Stimulated activated CD8-positive, alpha-beta memory T cell treated with anti-CD3 and anti-CD28 coated beads, Interleukin-12 subunit alpha, Interleukin-12 subunit beta, amount 100 ng/mL, for 24 hours (primary cell): ENCODE measurements around the gene UBE2O.

Source experiments
- DNase-seq: peaks from one replicate; pipeline ENCODE4 v3.0.0-alpha.2; 2020; ENCODE audit errors: extremely low read depth

The UBE2O gene

GRCh38 chr17:76415786-76416185 lies 37.2 kb downstream of the UBE2O start:
- DNase-seq, result no peak

GRCh38 chr17:76414334-76415295 lies 38.3 kb downstream of the UBE2O start:
- DNase-seq, result no peak

- no peak for DNase-seq
Measured at GRCh38 chr17:76411247-76411646, 41.7 kb downstream of the UBE2O start.

- DNase-seq, result no peak
Measured at GRCh38 chr17:76410328-76410965, 42.5 kb downstream of the UBE2O start.

- no peak for DNase-seq
Measured at GRCh38 chr17:76408037-76408849, 44.7 kb downstream of the UBE2O start.

- DNase-seq, result no peak
Measured at GRCh38 chr17:76407509-76407908, 45.4 kb downstream of the UBE2O start.

- DNase-seq, result no peak
Measured at GRCh38 chr17:76405967-76406647, 46.8 kb downstream of the UBE2O start.

- no peak for DNase-seq
Measured at GRCh38 chr17:76405607-76405966, 47.4 kb downstream of the UBE2O start.

GRCh38 chr17:76404976-76405563 lies 47.9 kb downstream of the UBE2O start:
- no peak for DNase-seq

GRCh38 chr17:76404256-76404655 lies 48.7 kb downstream of the UBE2O start:
- DNase-seq, result no peak

- DNase-seq, result no peak
Measured at GRCh38 chr17:76402711-76403110, 50.2 kb downstream of the UBE2O start.

- no peak for DNase-seq
Measured at GRCh38 chr17:76399175-76400172, 53.5 kb downstream of the UBE2O start.

GRCh38 chr17:76398523-76399174 lies 54.3 kb downstream of the UBE2O start:
- DNase-seq, result no peak

GRCh38 chr17:76397687-76398522 lies 55.0 kb downstream of the UBE2O start:
- DNase-seq, result peak; percentile 55

- no peak for DNase-seq
Measured at GRCh38 chr17:76397184-76397583, 55.8 kb downstream of the UBE2O start.

- no peak for DNase-seq
Measured at GRCh38 chr17:76395980-76396379, 57.0 kb downstream of the UBE2O start.

- no peak for DNase-seq
Measured at GRCh38 chr17:76394166-76394565, 58.8 kb downstream of the UBE2O start.

GRCh38 chr17:76391200-76391715 lies 61.7 kb downstream of the UBE2O start:
- DNase-seq, result no peak
